Activated T-cell treated with anti-CD3 and anti-CD28 coated beads for 1 hour (primary cell): ENCODE measurements around the gene GPR68.

ENCODE experiments used
- DNase-seq: peaks from one replicate; pipeline ENCODE4 v3.0.0-alpha.2; 2020; ENCODE audit warnings: low read depth

Gene GPR68, protein sequence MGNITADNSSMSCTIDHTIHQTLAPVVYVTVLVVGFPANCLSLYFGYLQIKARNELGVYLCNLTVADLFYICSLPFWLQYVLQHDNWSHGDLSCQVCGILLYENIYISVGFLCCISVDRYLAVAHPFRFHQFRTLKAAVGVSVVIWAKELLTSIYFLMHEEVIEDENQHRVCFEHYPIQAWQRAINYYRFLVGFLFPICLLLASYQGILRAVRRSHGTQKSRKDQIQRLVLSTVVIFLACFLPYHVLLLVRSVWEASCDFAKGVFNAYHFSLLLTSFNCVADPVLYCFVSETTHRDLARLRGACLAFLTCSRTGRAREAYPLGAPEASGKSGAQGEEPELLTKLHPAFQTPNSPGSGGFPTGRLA

DNA sequence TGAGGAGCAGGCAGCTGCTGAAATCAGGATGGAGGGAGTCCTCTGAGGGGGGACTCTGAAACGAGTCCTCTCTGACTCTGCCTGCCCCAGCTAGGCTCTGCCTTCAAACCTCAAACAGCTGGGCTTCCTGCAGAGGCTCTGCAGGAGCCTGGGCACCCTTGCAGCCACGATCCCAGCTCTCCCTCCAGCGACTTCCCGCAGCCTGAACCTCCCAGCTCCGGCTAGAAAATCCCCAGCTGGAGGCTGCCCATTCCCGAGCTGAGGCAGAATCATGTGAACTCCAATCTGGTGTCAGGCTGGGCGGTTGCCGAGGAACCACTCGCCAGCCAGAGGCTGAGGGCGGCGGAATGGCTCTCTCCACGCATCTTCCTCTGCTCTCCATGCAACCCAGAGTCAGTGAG is at the start of gene GPR68:
TSS of gene GPR68 (minus strand) at position 204 of the 401 bp plus-strand sequence. CDS start 9,654 bp downstream, outside the sequence.
- DNase-seq: no peak

DNA sequence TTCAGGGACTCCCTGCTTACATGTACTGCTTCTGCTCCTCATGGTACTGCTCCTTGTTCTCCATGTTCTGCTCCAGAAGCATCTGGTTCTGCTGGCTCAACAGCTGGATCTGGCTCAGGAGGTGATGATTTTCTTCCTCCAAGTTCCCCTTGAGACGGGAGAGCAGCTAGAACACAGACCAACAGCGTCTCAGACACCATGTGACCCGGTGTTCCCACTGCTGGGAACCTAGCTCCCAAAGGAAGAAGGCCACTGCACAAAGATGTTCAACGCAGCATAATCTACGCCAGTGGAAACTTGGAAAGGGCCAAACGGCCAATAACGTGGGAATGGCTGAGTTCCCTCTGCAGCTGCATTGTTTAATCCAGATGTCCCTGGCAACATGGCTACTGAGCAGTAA is 49.6 kb upstream of the GPR68 start:
- no peak for DNase-seq

DNA sequence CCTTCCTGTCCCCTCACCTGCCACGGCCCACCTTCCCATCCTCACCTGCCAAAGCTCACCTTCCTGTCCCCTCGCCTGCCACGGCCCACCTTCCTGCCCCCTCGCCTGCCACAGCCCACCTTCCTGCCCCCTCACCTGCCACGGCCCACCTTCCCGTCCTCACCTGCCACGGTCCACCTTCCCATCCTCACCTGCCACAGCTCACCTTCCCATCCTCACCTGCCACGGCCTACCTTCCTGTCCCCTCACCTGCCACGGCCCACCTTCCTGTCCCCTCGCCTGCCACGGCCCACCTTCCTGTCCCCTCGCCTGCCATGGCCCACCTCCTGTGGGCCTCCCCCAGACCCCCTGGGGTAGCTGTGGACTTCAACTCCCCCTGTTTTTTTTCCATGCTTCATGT is 48.8 kb upstream of the GPR68 start:
- DNase-seq: no peak

DNA sequence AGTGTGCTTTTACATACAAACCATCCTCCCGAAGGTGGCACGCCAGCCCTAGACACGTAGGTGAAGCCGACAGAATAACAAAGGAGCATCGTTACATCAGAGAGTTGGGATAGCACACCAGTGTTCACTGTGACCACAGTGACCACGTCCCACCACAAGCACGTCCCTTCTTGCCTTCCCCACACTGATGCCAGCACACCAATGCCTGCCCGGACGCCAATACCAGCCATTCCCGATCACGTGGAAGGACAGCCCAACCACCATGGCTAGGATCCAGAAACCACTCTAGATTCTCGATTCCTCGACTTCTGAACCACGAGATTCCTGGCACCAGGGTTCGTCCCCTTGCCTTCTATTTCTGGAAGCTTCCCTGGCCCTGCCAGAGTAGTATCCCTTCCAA is 48.0 kb upstream of the GPR68 start:
- no peak for DNase-seq

DNA sequence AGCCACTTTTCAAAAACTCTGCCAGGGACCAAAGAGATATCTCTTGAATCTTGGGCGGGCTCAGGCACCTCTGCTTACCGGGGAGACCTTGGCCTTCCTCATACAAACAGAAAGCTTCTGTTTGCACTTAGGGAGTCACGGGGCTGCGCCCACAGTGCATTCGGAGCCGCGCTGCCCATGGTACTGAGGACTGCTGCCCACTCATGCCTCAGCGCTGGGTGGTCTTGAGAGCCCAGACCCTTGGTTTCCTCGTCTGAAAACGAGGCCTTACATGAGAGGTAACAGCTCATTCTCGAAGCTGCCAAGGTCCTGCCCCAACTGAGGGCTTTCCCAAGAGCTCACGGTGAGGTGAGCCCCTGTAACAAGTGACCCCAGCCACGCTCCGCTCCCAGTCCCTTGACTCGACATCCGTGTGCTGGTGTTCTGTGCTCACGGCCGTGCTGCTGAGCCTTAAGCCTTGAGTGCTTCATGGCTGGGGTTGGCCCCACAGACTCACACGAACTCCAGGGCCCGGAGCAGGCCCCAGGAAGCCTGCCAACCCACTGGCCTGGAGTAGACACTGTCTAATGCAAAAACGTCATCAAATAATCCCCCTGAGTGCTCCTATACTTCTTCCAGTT is 47.4 kb upstream of the GPR68 start:
- DNase-seq: no peak

DNA sequence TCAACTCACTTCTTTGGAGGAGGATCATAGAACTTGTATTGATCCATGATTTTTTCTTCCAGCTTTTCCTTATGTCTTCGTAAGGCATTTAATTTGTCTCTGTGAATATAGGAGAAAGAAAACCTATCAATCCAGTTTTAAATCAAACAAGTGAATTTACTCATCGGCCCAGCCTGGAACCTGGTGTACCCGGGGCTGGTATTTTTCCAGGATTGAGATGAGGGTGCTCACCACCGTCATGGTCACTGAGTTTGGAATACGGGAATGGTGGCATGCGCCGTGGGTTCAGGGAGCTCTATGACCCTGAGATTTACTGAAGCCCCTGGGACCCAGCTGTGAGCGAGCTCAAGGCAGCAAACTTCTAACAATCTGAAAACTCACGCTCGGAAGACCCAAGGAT is 46.5 kb upstream of the GPR68 start:
- no peak for DNase-seq

DNA sequence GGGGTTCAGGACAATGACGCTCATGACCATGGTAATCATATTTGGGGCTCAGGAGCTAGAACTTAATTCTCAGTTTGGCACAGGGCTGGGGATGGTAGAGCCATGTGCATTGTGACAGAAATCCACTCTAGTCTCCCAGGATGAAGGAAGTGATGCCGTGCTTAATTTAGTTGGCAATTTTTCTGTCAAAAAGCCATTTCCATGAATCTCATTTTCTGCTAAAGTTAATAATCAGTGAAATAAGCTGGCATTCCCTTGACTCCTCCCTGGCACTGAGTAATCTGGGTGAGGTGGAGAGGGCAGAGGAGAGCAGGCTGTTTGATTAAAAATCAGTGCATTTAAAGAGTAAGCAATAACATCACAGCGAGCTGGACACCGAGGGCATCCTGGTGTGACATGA is 45.0 kb upstream of the GPR68 start:
- DNase-seq: no peak

DNA sequence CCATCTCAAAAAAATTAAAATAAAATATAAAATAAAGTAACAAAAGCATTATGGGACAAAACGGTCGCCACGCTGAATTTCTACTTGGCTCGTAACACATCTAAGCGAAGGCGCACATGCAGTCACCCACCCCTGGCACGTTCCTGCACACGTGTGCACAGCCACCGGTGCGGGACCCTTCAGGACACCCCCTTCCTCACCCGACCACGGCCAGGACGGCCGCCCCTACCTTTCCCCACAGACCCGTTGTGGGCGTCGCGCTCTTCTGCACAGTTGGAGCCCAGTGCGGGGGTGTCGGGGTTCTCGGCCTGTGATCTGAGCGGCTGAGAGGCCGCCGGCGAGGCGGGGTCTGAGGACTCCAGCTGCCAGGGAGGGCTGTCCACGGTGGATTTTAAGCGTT is 44.4 kb upstream of the GPR68 start:
- DNase-seq: no peak

DNA sequence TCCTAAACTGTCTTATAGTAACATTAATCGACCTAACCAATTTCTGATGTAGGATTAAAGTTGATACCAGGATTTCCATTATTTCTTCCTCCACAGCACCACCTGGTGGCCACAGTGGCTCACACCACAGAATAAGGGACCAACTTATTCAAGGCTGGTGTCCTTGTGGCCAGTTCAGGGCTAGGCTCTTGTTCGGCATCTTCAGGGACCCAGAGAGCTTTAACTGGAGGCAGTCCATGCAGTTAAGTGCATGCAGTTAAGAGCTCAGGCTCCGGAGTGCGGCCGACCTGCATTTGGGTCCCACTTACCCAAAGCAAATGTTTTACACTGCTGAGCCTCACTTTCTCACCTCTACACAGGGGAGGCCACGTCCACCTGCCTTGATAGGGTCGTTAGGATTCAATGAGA is 42.0 kb upstream of the GPR68 start:
- peak; percentile 87 for DNase-seq

DNA sequence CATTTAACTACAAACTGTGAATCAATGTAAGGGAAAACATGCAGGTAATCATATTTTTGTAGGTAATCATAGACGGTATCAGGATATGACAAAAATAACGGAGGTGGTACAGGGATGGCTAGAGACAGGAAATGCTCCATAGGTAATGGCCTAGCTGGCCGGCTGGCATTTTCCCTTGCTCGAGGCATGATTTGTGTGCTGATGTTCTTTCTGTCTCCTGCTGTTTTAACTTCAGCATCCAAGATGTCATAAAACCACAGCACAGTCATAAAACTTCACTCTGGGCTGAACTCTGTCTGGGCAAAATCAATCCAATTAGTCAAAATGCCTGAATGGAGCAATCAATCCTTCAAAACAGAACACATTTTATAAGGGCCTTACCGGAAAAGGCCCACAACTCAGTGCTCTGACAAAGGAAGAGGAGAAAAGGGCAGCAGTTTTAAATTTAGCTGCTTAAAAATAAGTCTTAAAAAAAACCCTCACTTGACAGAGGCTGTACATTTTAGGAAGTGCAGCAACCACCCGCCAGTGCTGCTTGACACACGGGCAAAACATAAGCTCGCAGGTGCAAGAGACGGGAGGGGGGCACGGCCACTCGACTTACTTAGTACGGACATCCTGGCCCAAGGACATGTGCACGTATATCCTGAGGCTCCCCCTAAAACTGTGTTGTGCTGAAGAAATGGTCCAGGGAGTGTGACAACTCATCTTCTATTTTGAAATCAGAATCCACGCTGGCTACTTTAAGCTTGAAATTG is 40.5 kb upstream of the GPR68 start:
- no peak for DNase-seq

DNA sequence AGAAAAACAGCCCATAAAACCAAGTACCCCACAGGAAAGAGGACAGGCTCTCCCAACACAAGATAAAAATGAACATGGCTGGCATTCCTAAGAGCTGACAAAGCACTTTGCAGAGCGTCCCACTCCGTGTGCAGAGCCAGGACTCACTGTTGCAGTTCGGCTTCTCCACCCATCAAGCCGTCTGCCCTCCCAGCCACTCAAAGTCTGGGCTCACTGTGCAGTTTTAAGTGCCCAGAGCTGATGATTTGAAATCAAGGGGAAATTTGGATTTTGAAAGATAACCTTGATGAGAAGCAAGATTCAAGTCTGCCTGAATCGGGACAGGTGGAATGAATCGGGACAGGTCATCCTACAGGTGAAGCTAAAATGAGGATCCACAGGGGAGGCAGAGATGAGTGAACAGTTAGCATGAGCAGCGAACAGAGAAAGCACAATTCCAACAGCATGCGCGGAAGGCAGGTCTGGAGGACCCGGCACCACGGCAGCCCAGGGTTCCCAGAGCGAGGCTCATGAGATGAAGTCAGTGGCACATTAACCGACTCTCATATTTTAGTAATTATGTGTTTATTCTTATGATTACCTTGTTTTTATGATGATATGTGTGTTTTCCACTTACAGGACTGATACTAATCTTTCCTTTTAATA is 39.8 kb upstream of the GPR68 start:
- no peak for DNase-seq

DNA sequence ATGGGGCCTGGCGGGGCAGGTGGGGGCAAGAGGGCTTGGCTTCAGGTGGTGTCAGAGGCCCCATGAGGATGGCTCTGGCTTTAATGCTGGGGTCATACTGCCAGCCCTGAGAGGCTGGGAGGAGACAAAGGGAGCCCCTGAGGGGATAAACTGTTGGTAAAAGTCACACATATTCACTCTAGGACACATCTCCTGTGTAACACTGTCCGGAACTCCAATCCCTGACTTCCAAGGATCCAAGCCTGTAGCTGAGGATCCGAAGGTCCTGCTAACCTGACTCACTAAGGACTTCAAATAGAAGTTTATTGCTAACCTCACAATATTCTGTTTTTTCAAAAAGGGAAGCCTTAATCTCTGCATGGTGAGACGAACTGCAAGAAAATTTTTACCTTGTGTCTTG is 39.2 kb upstream of the GPR68 start:
- DNase-seq: no peak

DNA sequence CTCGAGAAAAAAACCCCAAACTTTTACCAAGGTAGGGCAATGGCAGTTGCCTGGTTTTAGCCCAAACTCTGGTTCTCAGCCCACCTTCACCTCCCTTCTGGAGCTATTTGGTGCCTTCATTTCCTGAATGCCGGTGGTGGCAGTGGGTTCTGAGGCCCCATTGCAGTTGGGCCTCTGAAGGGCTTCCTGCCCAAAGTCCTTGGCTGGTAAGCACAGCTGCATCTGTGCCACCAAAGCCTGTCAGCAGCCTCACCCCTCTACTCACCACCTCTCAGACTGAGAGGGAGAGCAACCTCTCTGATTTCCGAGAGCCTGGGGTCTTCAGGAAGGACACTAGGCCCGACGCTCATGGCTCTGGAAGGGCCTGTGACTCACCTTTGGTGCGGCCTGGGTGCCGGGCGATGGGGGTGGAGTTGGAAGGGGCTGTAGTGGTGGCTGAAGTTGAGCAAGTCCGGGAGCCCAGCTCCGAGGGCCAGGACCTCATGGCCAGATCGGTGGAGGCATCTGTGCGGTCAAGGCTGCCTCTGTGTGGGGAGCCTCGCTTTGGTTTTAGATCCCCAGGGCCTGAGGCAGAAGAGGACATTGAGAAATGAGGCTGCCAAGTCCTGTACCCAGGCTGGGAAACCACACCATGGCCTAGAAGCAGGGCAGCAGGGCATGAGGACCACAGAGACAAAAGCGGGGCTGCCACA is 38.6 kb upstream of the GPR68 start:
- no peak for DNase-seq

DNA sequence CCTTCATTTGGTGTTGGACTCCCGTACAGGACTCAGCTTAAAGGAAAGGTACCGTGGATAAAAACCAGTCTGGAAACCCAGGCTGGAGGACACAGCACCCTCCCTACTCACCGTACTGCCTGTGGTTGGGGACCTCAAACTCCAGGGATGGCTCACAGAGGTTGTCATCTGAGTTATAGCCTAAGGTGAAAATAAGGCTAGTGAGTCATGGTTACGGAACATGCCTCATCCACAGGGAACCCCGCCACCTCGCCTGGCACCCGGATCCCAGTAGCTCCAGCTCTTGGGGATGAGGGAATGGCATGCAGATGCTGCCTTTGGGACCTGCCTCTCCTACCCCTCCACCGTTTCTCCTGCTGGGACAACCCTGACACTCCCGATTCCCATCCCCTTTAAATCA is 36.8 kb upstream of the GPR68 start:
- no peak for DNase-seq

DNA sequence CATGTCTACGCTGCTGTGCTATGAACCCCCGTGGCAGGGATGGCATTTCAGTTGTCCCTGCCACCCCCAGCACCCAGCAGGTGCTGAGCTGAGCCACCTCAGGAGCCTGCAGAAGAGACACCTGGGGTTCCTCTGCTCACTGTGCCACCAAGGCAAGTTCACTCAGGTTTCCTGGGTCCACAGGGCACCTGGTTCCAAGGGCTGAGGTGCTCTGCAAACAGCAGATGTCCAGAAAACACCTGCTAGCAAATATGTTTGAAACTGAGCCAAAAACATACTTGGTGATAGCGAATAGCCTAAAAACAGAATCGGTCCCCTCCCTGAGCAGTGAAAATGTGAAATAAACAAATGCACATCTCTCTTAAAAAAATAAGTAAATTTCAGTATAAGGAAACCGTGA is 35.6 kb upstream of the GPR68 start:
- no peak for DNase-seq

DNA sequence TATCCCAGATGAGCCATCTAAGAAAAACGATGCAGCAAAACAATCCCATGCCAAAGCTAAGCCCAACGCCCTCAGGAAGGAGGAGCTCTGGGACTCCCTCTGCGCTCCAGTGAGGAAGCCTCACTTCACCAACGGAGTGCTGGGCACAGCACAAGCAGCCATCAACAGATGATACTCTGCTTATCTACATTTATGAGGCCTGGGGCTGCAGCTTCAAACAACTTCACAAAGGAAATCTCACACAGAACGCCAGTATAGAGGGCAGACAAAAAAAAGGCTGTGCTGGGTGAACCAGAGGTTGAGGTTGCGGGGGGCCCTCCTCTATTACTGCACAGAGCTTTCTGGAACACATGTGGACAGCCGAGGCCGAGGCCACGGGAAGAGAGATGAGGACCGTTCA is 34.9 kb upstream of the GPR68 start:
- DNase-seq: no peak

DNA sequence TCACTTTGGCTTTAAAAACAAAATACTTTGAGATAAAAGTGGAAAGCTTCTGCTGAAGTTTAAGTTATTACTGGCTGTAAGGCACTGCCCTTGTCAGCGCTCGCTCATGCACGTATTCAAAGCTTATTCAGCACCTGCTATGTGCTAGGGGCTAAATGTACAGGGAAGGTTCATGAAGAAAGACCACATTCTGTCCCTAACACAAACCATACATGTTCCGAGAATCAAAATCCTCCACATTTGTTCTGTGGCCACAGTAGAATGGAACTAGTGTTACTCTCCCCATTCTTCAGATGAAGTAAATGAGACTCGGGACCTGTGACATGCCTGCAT is 33.8 kb upstream of the GPR68 start:
- DNase-seq: no peak

DNA sequence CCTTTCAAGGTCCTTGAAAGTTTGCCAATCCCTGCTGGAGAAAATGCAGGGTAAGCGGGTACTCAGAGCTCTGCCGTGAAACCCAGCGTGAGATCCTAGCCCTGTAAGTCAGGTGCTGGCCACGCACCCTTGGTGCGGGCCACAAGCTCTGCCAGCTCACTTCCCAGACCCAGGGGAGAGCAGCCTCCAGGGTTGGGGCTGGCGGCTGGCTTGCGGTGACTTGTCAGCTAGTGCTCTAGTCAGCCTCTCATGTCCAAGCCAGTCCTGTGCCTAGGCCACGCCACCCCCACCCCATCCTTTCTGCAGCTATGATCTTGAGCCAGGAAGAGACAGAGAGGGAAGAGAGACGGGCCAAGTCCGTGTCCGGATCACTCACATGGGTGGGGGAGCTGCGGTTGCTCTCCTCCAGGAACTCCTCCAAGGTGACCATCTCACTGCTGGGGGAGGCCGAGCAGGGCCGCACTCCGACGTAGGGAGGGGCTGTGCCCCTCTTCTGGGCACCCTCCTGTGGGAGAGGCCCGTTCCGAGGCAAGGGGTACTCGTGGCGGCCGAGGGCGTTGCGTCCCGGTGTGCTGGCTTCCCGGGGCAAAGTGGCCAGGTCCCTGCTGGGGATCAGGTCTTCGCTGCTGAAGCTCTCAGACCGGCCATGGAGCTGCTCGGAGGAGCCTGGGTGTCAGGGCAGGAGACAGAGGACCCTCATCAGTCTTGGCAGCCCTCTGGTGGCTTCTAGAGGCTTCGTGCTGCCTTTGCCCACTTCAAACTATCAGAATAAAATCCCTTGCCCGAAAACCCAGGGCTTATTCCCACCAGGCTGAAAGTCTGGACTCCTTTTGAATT is 33.3 kb upstream of the GPR68 start:
- DNase-seq: no peak

DNA sequence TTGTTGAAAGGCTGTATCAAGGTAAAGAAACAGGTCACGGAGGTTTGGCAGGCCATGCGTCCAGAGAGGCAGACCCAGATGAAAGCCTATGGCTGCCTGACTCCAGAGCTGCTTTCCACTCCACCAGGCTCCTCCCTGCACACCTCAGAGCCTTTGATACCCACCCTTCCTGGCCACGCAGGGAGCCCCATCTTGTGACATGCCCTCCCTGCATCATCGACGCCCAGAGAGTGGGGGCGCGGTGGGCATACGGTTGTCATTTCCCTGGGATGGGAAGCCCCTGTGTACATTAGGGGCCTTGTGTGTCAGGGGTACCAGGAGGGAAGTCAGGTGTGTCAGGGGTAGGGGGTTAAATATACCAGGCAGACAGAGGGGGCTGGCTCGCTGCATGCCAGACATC is 30.3 kb upstream of the GPR68 start:
- DNase-seq: no peak

DNA sequence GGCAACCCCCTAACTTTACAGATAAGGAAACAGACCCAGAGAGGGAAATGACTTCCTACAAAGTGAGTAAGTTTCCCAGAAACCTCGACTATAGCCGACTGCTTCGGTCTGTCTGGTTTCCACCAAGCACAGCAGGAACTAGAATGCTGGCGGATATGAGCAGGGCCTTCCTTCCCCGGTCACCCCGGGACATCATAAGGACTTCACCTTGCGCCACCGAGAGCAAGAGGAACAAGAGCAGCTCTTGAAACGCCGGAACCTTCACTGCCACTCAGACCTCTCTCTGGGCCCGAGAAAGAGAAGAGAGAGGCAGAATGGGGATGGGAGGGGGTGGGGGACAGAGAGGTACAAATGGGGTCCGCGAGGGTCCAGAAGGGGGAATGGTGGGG is 29.4 kb upstream of the GPR68 start:
- no peak for DNase-seq

DNA sequence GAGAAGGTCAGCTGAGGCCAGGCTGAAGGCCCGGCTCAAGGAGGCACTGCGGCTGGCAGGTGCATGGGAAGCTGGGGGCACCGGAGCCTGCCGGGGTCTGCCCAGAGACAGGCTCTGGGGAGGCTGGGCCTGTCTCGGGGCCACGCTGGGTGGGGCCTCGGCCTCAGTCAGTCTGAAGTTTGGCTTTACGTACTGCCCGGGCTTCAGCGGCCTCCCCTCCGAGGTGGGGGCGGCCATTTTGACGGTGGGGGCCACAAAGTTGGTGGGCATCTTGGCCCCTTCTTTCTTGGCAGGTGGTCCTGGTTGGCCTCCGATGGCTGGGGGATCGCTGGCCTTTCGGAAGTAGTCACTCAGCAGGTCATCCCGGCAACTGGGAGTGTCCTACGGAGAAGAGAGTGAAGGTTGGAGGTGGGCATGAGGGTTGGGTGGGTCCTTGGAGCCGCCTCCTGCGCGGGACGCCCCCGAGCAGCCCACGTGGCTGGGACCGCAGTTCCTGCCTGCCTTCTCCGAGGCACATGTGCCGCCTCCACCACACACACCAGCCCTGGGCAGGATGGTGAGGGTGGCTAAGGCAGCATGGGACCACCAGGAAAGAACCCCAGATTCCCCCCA is 28.9 kb upstream of the GPR68 start:
- no peak for DNase-seq
